ENCODE results near the gene BSDC1.

GRCh38 chr1:32431736-32432400 lies 37.6 kb upstream of the BSDC1 start:
- TF ChIP-seq CTCF (IDR thresholded peaks at IDR 0.05 in 2 of 3, conservative IDR thresholded peaks at IDR 0.05 in 1 of 3; ENCODE audit: control insufficient read depth in 2 of 3, extremely low read depth in 1 of 3, insufficient read depth in 1 of 3, low read depth in 3 of 3, low read length in 3 of 3), result no peak
- no peak for TF ChIP-seq POLR2AphosphoS2 (IDR thresholded peaks at IDR 0.05; ENCODE audit: low read depth, low read length)
- TF ChIP-seq POLR2AphosphoS5 (IDR thresholded peaks at IDR 0.05; ENCODE audit: low read length), result no peak
- TF ChIP-seq POLR2A (IDR thresholded peaks at IDR 0.05; ENCODE audit: low read depth, low read length), result no peak
- no peak for TF ChIP-seq TAF1 (IDR thresholded peaks at IDR 0.05; ENCODE audit: borderline replicate concordance, low read depth, low read length)
- no peak for TF ChIP-seq TCF7 (IDR thresholded peaks at IDR 0.05; ENCODE audit: borderline replicate concordance)
- no peak for TF ChIP-seq ESRRA (IDR thresholded peaks at IDR 0.05; ENCODE audit: low read length)
- no peak for TF ChIP-seq MXI1 (IDR thresholded peaks at IDR 0.05; ENCODE audit: low read depth, low read length)

Data from GM12878 (cell line).